OCI-LY3 (cell line): Measurements from ENCODE around the gene OR56A3.

Experiments
- EZH2phosphoT487 ChIP-seq: fragments of 200-600 bp; shearing (Covaris generic); IDR thresholded peaks from 2 replicates; pipeline ENCODE4 v1.6.1; 2018; ENCODE audit warnings: antibody characterized with exemption, mixed run types, low read depth
- TF ChIP-seq, protein P1 (sequence below): fragments of 200-600, 300-600 bp; sonication (generic); IDR thresholded peaks from 2 replicates; pipeline ENCODE4 v1.5.1; 2014; ENCODE audit warnings: antibody characterized with exemption, low read length, low read depth

DNA sequence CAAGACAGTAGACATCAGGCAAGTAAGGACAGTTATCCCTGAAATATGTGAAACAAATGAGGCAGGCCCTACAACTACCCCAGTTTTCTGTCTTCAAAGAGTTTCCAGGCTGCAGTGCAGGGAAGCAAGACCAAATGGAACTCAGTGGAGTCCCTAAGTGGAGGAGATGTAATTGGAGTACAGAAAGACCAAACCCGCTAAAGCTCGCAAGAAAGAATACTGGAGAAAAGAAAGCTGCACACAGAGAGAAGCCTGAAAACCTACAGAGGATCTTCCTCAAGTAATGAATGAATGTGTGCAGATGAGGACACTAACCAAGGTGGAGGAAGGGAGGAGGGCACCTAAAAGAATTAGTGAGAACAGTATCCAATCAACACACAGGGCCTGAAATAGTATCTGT is 1.3 kb upstream of the OR56A3 start:
- TF ChIP-seq, protein P1, sequence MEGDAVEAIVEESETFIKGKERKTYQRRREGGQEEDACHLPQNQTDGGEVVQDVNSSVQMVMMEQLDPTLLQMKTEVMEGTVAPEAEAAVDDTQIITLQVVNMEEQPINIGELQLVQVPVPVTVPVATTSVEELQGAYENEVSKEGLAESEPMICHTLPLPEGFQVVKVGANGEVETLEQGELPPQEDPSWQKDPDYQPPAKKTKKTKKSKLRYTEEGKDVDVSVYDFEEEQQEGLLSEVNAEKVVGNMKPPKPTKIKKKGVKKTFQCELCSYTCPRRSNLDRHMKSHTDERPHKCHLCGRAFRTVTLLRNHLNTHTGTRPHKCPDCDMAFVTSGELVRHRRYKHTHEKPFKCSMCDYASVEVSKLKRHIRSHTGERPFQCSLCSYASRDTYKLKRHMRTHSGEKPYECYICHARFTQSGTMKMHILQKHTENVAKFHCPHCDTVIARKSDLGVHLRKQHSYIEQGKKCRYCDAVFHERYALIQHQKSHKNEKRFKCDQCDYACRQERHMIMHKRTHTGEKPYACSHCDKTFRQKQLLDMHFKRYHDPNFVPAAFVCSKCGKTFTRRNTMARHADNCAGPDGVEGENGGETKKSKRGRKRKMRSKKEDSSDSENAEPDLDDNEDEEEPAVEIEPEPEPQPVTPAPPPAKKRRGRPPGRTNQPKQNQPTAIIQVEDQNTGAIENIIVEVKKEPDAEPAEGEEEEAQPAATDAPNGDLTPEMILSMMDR = no peak
- TF ChIP-seq EZH2phosphoT487 = no peak
